Chondrocyte (in vitro differentiated cells): Measurements from ENCODE around the gene CTSF. TPM values are rescaled to one million over a fixed set of nuclear protein-coding genes. Genes with fewer than 3 reads are reported as not detected.

ENCODE experiments used
- DNase-seq: peaks from one replicate; pipeline ENCODE4 v3.0.0; 2021; ENCODE audit warnings: mixed read lengths, low spot score
- H3K27ac Mint-ChIP-seq: one replicate; pipeline ENCODE4 v1.8.0; 2021; ENCODE audit warnings: mild to moderate bottlenecking, moderate library complexity, mixed read lengths; ENCODE audit not compliant: unreplicated experiment
- H3K27me3 Mint-ChIP-seq: 2 replicates; pipeline ENCODE4 v1.8.0; 2021; ENCODE audit warnings: low read depth, mixed read lengths
- H3K36me3 Mint-ChIP-seq: 2 replicates; pipeline ENCODE4 v1.8.0; 2021; ENCODE audit warnings: low read depth, mixed read lengths
- H3K4me1 Mint-ChIP-seq: 2 replicates; pipeline ENCODE4 v1.8.0; 2021; ENCODE audit warnings: low read depth, mild to moderate bottlenecking, mixed read lengths
- H3K4me3 Mint-ChIP-seq: one replicate; pipeline ENCODE4 v1.8.0; 2021; ENCODE audit warnings: mild to moderate bottlenecking, moderate library complexity, mixed read lengths; ENCODE audit not compliant: unreplicated experiment
- H3K9me3 Mint-ChIP-seq: 2 replicates; pipeline ENCODE4 v1.8.0; 2021; ENCODE audit warnings: low read depth, mixed read lengths
- CTCF ChIP-seq: fragments of 200-600 bp; sonication (generic); IDR thresholded peaks from 2 replicates; pipeline ENCODE4 v1.5.0; 2021; ENCODE audit warnings: antibody characterized with exemption, mild to moderate bottlenecking, moderate library complexity
- total RNA-seq: library from RNA; stranded (reverse); gene quantifications from 3 replicates; pipeline ENCODE4 v1.2.1, GENCODE V29; 2021

The CTSF gene
- total RNA-seq, 1 donor from 2014 or later, result not detected

GRCh38 chr11:66539870-66540213, 28.6 kb downstream of the CTSF start:
- H3K27me3 Mint-ChIP-seq, result no peaks in the 10 kb centered on the region
- DNase-seq, result no peak
- no peak overlapping the region for H3K4me3 Mint-ChIP-seq
- peaks cover 25% of the 10 kb centered on the region for H3K36me3 Mint-ChIP-seq
- TF ChIP-seq CTCF, result no peak
- H3K4me1 Mint-ChIP-seq, result peaks cover 17% of the 10 kb centered on the region
- no peaks in the 10 kb centered on the region for H3K9me3 Mint-ChIP-seq
- H3K27ac Mint-ChIP-seq, result no peak overlapping the region

GRCh38 chr11:66539170-66539869, 29.1 kb downstream of the CTSF start:
- Mint-ChIP-seq H3K36me3 (peaks cover 25% of the 10 kb centered on the region), H3K9me3 (no peaks in the 10 kb centered on the region), H3K27me3 (no peaks in the 10 kb centered on the region), H3K4me1 (peaks cover 16% of the 10 kb centered on the region), H3K4me3 (no peak overlapping the region), H3K27ac (no peak overlapping the region)
- no peak for TF ChIP-seq CTCF
- no peak for DNase-seq

GRCh38 chr11:66532784-66533183, 35.6 kb downstream of the CTSF start:
- Mint-ChIP-seq H3K4me3 (no peak overlapping the region), H3K27me3 (no peaks in the 10 kb centered on the region), H3K9me3 (no peaks in the 10 kb centered on the region), H3K4me1 (no peaks in the 10 kb centered on the region), H3K36me3 (peaks cover 11% of the 10 kb centered on the region), H3K27ac (no peak overlapping the region)
- no peak for TF ChIP-seq CTCF
- DNase-seq, result no peak

GRCh38 chr11:66531841-66532240, 36.6 kb downstream of the CTSF start:
- Mint-ChIP-seq H3K4me3 (no peak overlapping the region), H3K27ac (no peak overlapping the region), H3K9me3 (no peaks in the 10 kb centered on the region), H3K27me3 (no peaks in the 10 kb centered on the region), H3K36me3 (peaks cover 10% of the 10 kb centered on the region), H3K4me1 (no peaks in the 10 kb centered on the region)
- no peak for DNase-seq
- no peak for TF ChIP-seq CTCF

- no peaks in the 10 kb centered on the region for H3K27me3 Mint-ChIP-seq
These were observed 37.3 kb downstream of the CTSF start for GRCh38 chr11:66530927-66531709.

More at GRCh38 chr11:66530927-66531709, 37.3 kb downstream of the CTSF start:
- Mint-ChIP-seq H3K27ac (no peak overlapping the region), H3K4me3 (no peak overlapping the region), H3K4me1 (no peaks in the 10 kb centered on the region), H3K36me3 (peaks cover 9% of the 10 kb centered on the region), H3K9me3 (no peaks in the 10 kb centered on the region)
- TF ChIP-seq CTCF, result no peak
- no peak for DNase-seq
